Stimulated activated CD4-positive, alpha-beta T cell treated with anti-CD3 and anti-CD28 coated beads, Interleukin-2, amount 100 ng/mL, for 4 hours (primary cell): ENCODE results near the gene MRPL22.
"Not testable (repeated sequence)": the region's sequence is repeated elsewhere in the genome, so short reads cannot be mapped to it uniquely, and the experiment has no call there.

ENCODE experiments used
- DNase-seq: peaks from one replicate; pipeline ENCODE4 v3.0.0-alpha.2; 2020; ENCODE audit warnings: low read depth

The MRPL22 gene

GRCh38 chr5:154940772-154941620 is at the start of gene MRPL22:
Gene MRPL22, plus strand, starts transcription at chr5:154941073. Its CDS starts 38 bp downstream, at chr5:154941111.
- DNase-seq, result peak; percentile 92

GRCh38 chr5:154892369-154892771 is 48.5 kb upstream of the MRPL22 start:
- DNase-seq, result no peak

- no peak for DNase-seq
Observed at GRCh38 chr5:154893381-154893780, 47.5 kb upstream of the MRPL22 start.

GRCh38 chr5:154895606-154896561 is 45.0 kb upstream of the MRPL22 start:
- DNase-seq, result no peak

GRCh38 chr5:154896562-154897165 is 44.2 kb upstream of the MRPL22 start:
- DNase-seq, result no peak

GRCh38 chr5:154898210-154898609 is 42.7 kb upstream of the MRPL22 start:
- no peak for DNase-seq

- DNase-seq, result no peak
Observed at GRCh38 chr5:154899151-154899816, 41.6 kb upstream of the MRPL22 start.

- no peak for DNase-seq
Observed at GRCh38 chr5:154900066-154900465, 40.8 kb upstream of the MRPL22 start.

- no peak for DNase-seq
Observed at GRCh38 chr5:154901276-154901675, 39.6 kb upstream of the MRPL22 start.

- DNase-seq, result no peak
Observed at GRCh38 chr5:154901913-154902312, 39.0 kb upstream of the MRPL22 start.

- not testable (repeated sequence) for DNase-seq
Observed at GRCh38 chr5:154905601-154906000, 35.3 kb upstream of the MRPL22 start.

GRCh38 chr5:154916874-154917273 is 24.0 kb upstream of the MRPL22 start:
- no peak for DNase-seq

- no peak for DNase-seq
Observed at GRCh38 chr5:154917757-154918156, 23.1 kb upstream of the MRPL22 start.

- DNase-seq, result no peak
Observed at GRCh38 chr5:154923441-154924430, 17.1 kb upstream of the MRPL22 start.

- no peak for DNase-seq
Observed at GRCh38 chr5:154933537-154933936, 7.3 kb upstream of the MRPL22 start.

GRCh38 chr5:154934881-154935280 is 6.0 kb upstream of the MRPL22 start:
- no peak for DNase-seq

GRCh38 chr5:154937186-154937717 is 3.6 kb upstream of the MRPL22 start:
- DNase-seq, result no peak

- peak; percentile 75 for DNase-seq
Observed at GRCh38 chr5:154937718-154938466, 3.0 kb upstream of the MRPL22 start, which contains the start of gene GEMIN5. Gene GEMIN5, minus strand, starts transcription at chr5:154938211. Its CDS starts 78 bp downstream, at chr5:154938133.

GRCh38 chr5:154939387-154939786 is 1.5 kb upstream of the MRPL22 start:
- DNase-seq, result not testable (repeated sequence)
